C4-2B (cell line): Measurements from ENCODE around the gene ZNF106.

Experiments
- H3K27ac ChIP-seq: fragments of 450-650 bp; 2 replicates; pipeline ENCODE4 v1.5.1; 2017
- CTCF ChIP-seq: fragments of 450-650 bp; conservative IDR thresholded peaks from 2 replicates; pipeline ENCODE4 v1.5.1; 2017; ENCODE audit warnings: mild to moderate bottlenecking
- ZFX ChIP-seq: fragments of 450-650 bp; IDR thresholded peaks from 2 replicates; pipeline ENCODE4 v1.6.1; 2017

ZNF106 gene

GRCh38 chr15:42404461-42405235 lies 86.3 kb downstream of the ZNF106 start:
- no peak overlapping the region for H3K27ac ChIP-seq
- TF ChIP-seq CTCF (no peak), ZFX (no peak)

GRCh38 chr15:42403389-42403788 lies 87.6 kb downstream of the ZNF106 start:
- TF ChIP-seq ZFX, result no peak
- TF ChIP-seq CTCF, result no peak
- H3K27ac ChIP-seq, result no peak overlapping the region

GRCh38 chr15:42402455-42403205 lies 88.3 kb downstream of the ZNF106 start:
- H3K27ac ChIP-seq, result no peak overlapping the region
- TF ChIP-seq CTCF, result no peak
- no peak for TF ChIP-seq ZFX

- TF ChIP-seq CTCF (no peak), ZFX (no peak)
Observed at GRCh38 chr15:42401544-42402454, 89.1 kb downstream of the ZNF106 start.

GRCh38 chr15:42395838-42396237 lies 95.1 kb downstream of the ZNF106 start:
- TF ChIP-seq CTCF (no peak), ZFX (no peak)
- no peak overlapping the region for H3K27ac ChIP-seq

More at GRCh38 chr15:42401544-42402454, 89.1 kb downstream of the ZNF106 start:
- H3K27ac ChIP-seq, result no peak overlapping the region

- TF ChIP-seq CTCF (no peak), ZFX (no peak)
- H3K27ac ChIP-seq, result no peak overlapping the region
Observed at GRCh38 chr15:42394106-42394505, 96.8 kb downstream of the ZNF106 start.
